CD14-positive monocyte (primary cell): ENCODE data around the gene RBP7. TPM values are rescaled to one million over a fixed set of nuclear protein-coding genes. Genes with fewer than 3 reads are reported as not detected.
"Not testable (repeated sequence)": the region's sequence is repeated elsewhere in the genome, so short reads cannot be mapped to it uniquely, and the experiment has no call there.

Experiments
- DNase-seq, 3 donors: peaks; one replicate each; pipeline ENCODE4 v3.0.0-alpha.2; 2011 to 2022
- H2AFZ ChIP-seq: 2 replicates; pipeline ENCODE4 v1.6.0; 2012; ENCODE audit warnings: mild to moderate bottlenecking, low read depth, low read length, inconsistent platforms; ENCODE audit not compliant: insufficient read depth, poor library complexity, severe bottlenecking
- H3K27ac ChIP-seq, 2 donors: 1 replicate in 1 of 2; 2 replicates in 1 of 2; pipeline ENCODE4 v1.5.1; 2012 to 2013; ENCODE audit warnings: low read length in 2 of 2, control low read depth in 1 of 2, inconsistent platforms in 1 of 2, low read depth in 1 of 2, mild to moderate bottlenecking in 1 of 2
- H3K27me3 ChIP-seq, 2 donors: one replicate each; pipeline versions ENCODE4 v1.6.0 to v1.6.1; 2011 to 2013; ENCODE audit warnings: low read length in 2 of 2; ENCODE audit not compliant: control insufficient read depth in 2 of 2, insufficient read depth in 2 of 2
- H3K36me3 ChIP-seq, 2 donors: replicated peaks in 1 of 2; 1 replicate in 1 of 2; 2 replicates in 1 of 2; pipeline versions ENCODE4 v1.5.1 to v1.6.1; 2012 to 2013; ENCODE audit warnings: low read length in 2 of 2, control low read depth in 1 of 2, inconsistent platforms in 1 of 2, mild to moderate bottlenecking in 1 of 2; ENCODE audit not compliant: insufficient read depth in 2 of 2, control insufficient read depth in 1 of 2
- H3K4me1 ChIP-seq, 2 donors: 1 replicate in 1 of 2; 2 replicates in 1 of 2; pipeline versions ENCODE4 v1.5.1 to v1.6.1; 2012 to 2013; ENCODE audit warnings: low read length in 2 of 2, control low read depth in 1 of 2, inconsistent platforms in 1 of 2, mild to moderate bottlenecking in 1 of 2, moderate library complexity in 1 of 2; ENCODE audit not compliant: insufficient read depth in 2 of 2, control insufficient read depth in 1 of 2
- H3K4me2 ChIP-seq: replicated peaks from 2 replicates; pipeline ENCODE3; 2012; ENCODE audit warnings: low read length, moderate library complexity, mild to moderate bottlenecking; ENCODE audit not compliant: poor library complexity, severe bottlenecking; ENCODE audit errors: extremely low read depth
- H3K4me3 ChIP-seq, 3 experiments: fragments of 200-600 bp in 1 of 3; sonication (generic) in 1 of 3; replicated peaks in 1 of 3; 1 replicate in 2 of 3; 2 replicates in 1 of 3; pipeline ENCODE4 v1.5.1; 2011 to 2013; ENCODE audit warnings: low read length in 3 of 3, mild to moderate bottlenecking in 3 of 3, control low read depth in 2 of 3, low read depth in 2 of 3, inconsistent platforms in 1 of 3, moderate library complexity in 1 of 3
- H3K79me2 ChIP-seq: 2 replicates; pipeline ENCODE4 v1.6.0; 2012; ENCODE audit warnings: mild to moderate bottlenecking, control low read depth, inconsistent platforms, low read length, moderate library complexity; ENCODE audit not compliant: insufficient read depth
- H3K9ac ChIP-seq: 2 replicates; pipeline ENCODE4 v1.6.0; 2017; ENCODE audit warnings: low read length, mild to moderate bottlenecking; ENCODE audit not compliant: insufficient read depth, poor library complexity, severe bottlenecking
- H3K9me3 ChIP-seq, 2 donors: replicated peaks in 1 of 2; 1 replicate in 1 of 2; 2 replicates in 1 of 2; pipeline versions ENCODE4 v1.5.1 to v1.6.1; 2012 to 2013; ENCODE audit warnings: low read length in 2 of 2, control low read depth in 1 of 2; ENCODE audit not compliant: control insufficient read depth in 1 of 2, insufficient read depth in 1 of 2
- H4K20me1 ChIP-seq: 2 replicates; pipeline ENCODE4 v1.6.0; 2012; ENCODE audit warnings: mild to moderate bottlenecking, low read length, control low read depth, moderate library complexity; ENCODE audit not compliant: insufficient read depth
- H3K27ac Mint-ChIP-seq, 7 donors: one replicate each; pipeline ENCODE4 v1.8.0; 2020; ENCODE audit warnings: mild to moderate bottlenecking in 7 of 7, mixed read lengths in 7 of 7, moderate library complexity in 6 of 7, inconsistent platforms in 2 of 7
- H3K27me3 Mint-ChIP-seq, 3 donors: one replicate each; pipeline ENCODE4 v1.8.0; 2021 to 2022; ENCODE audit warnings: low read depth in 3 of 3, mild to moderate bottlenecking in 3 of 3, mixed read lengths in 3 of 3, moderate library complexity in 3 of 3, inconsistent platforms in 1 of 3
- H3K36me3 Mint-ChIP-seq, 2 donors: one replicate each; pipeline ENCODE4 v1.8.0; 2020; ENCODE audit warnings: mixed read lengths in 2 of 2, inconsistent platforms in 1 of 2, mild to moderate bottlenecking in 1 of 2
- H3K4me1 Mint-ChIP-seq: one replicate; pipeline ENCODE4 v1.8.0; 2020; ENCODE audit warnings: mild to moderate bottlenecking, mixed read lengths
- H3K4me3 Mint-ChIP-seq, 2 donors: one replicate each; pipeline ENCODE4 v1.8.0; 2020; ENCODE audit warnings: mild to moderate bottlenecking in 2 of 2, mixed read lengths in 2 of 2, moderate library complexity in 1 of 2
- H3K9me3 Mint-ChIP-seq, 7 donors: one replicate each; pipeline ENCODE4 v1.8.0; 2020 to 2022; ENCODE audit warnings: mixed read lengths in 7 of 7, mild to moderate bottlenecking in 6 of 7, moderate library complexity in 6 of 7, inconsistent platforms in 2 of 7
- CTCF ChIP-seq: fragments of 200-600 bp; IDR thresholded peaks from one replicate; pipeline ENCODE4 v1.8.0; 2022; ENCODE audit warnings: antibody characterized with exemption, mild to moderate bottlenecking
- WGBS: methylation state at CpG from one replicate; pipeline ENCODE4 v1.1.5; 2013; ENCODE audit warnings: missing lambda C conversion rate; ENCODE audit not compliant: insufficient coverage; 5-methylcytosine and 5-hydroxymethylcytosine counted together
- intact Hi-C, 2 donors: fragments of 100-400 bp; cut with micrococcal nuclease; formaldehyde crosslinking; loops; one replicate each; pipeline versions ENCODE4 v1.15.0 to v1.15.1; 2023
- polyA plus RNA-seq, 3 donors: library from polyadenylated mRNA; depleted of rRNA in 1 of 3; unstranded in 2 of 3; stranded (reverse) in 1 of 3; fragments of 300-500 nt in 2 of 3; fragments of >200 nt in 1 of 3; fragmentation: Illumina TruSeq in 2 of 3; gene quantifications; 1 replicate in 2 of 3; 2 replicates in 1 of 3; pipeline ENCODE4 v1.2.3, GENCODE V29; 2012 to 2021

RBP7 gene
- polyA plus RNA-seq, 3 donors: 116 to 340 (median 306) TPM

GRCh38 chr1:10001016-10001665 is 4.1 kb downstream of the RBP7 start:
- peaks cover 13% of the 10 kb centered on the region for H4K20me1 ChIP-seq
- no peak for DNase-seq
- peaks cover 35 to 47% of the 10 kb centered on the region in 2 donors for H3K36me3 Mint-ChIP-seq
- H3K27me3 Mint-ChIP-seq: peaks cover 23 to 52% (median 33%) of the 10 kb centered on the region in 3 donors
- TF ChIP-seq CTCF: no peak
- no peak overlapping the region for H3K9ac ChIP-seq
- peaks cover 0 to 11% of the 10 kb centered on the region in 2 donors for H3K27me3 ChIP-seq
- no peak overlapping the region for H2AFZ ChIP-seq
- no peak overlapping the region for H3K27ac ChIP-seq
- no peak overlapping the region for H3K4me2 ChIP-seq
- no peaks in the 10 kb centered on the region for H3K79me2 ChIP-seq
- H3K4me3 Mint-ChIP-seq: peak overlapping the region in 1 of 2 donors; percentile 59
- no peak overlapping the region for H3K4me3 ChIP-seq
- peaks cover 0 to 22% of the 10 kb centered on the region in 2 donors for H3K36me3 ChIP-seq
- WGBS: 93% methylated on average over 6 of the region's 8 CpGs
- H3K9me3 ChIP-seq: no peaks in the 10 kb centered on the region
- peaks cover 3 to 10% (median 7%) of the 10 kb centered on the region in 7 donors for H3K9me3 Mint-ChIP-seq
- peaks cover 17 to 22% of the 10 kb centered on the region in 2 donors for H3K4me1 ChIP-seq
- H3K27ac Mint-ChIP-seq: no peak overlapping the region
- intact Hi-C loops: no loop called here
- H3K4me1 Mint-ChIP-seq: peaks cover 19% of the 10 kb centered on the region

- Histone ChIP-seq H4K20me1 (peaks cover 16% of the 10 kb centered on the region), H3K36me3 (peaks cover 18 to 58% of the 10 kb centered on the region in 2 donors)
- H3K4me3 Mint-ChIP-seq: peak overlapping the region in 1 of 2 donors; percentile 59
- H3K4me2 ChIP-seq, H3K27ac ChIP-seq, H3K9me3 ChIP-seq, H3K27me3 ChIP-seq, H2AFZ ChIP-seq, H3K4me1 ChIP-seq, H3K9me3 Mint-ChIP-seq, H3K4me1 Mint-ChIP-seq, DNase-seq, H3K79me2 ChIP-seq, H3K27ac Mint-ChIP-seq, H3K9ac ChIP-seq, H3K4me3 ChIP-seq, intact Hi-C loops: not testable (repeated sequence)
- peaks cover 54 to 79% of the 10 kb centered on the region in 2 donors for H3K36me3 Mint-ChIP-seq
- 90% methylated on average over 3 of the region's 8 CpGs for WGBS
- peaks cover 11 to 28% (median 13%) of the 10 kb centered on the region in 3 donors for H3K27me3 Mint-ChIP-seq
Measured at GRCh38 chr1:10005248-10005647, 8.2 kb downstream of the RBP7 start.
